ELF-1 (cell line): ENCODE measurements around the gene SELENOM.
"Not testable (repeated sequence)": the region's sequence is repeated elsewhere in the genome, so short reads cannot be mapped to it uniquely, and the experiment has no call there.

Source experiments
- DNase-seq: peaks from one replicate; pipeline ENCODE4 v3.0.0-alpha.2; 2016; ENCODE audit warnings: low read depth, low spot score

Gene SELENOM

DNA sequence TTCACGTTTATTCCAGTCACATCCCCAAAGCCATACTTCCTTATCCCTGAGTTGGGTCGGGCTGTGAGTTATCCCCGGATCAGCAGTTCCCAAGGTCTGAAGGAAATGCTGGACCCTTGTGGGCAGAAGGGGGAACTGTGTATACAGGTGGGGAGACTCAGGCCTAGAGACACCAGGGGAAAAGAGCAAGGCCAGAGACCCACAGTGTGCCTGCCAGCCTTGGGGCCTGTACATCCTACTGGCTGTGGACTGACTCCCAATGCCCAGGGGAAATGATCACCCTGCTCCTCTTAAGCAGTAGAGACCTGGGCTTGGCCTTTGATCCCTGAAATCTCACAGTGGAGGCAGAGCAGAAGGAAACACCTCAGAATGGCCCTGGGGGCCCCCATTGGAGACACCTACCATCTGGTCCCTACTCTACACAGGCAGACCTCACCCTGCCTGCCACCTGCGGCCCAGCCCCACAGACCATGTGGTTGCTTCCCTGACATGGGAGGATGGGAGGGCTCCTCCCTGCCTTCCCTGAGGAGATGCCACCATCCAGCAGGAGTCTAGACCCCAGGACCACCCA is 1.3 kb downstream of the SELENOM start:
- DNase-seq: no peak

DNA sequence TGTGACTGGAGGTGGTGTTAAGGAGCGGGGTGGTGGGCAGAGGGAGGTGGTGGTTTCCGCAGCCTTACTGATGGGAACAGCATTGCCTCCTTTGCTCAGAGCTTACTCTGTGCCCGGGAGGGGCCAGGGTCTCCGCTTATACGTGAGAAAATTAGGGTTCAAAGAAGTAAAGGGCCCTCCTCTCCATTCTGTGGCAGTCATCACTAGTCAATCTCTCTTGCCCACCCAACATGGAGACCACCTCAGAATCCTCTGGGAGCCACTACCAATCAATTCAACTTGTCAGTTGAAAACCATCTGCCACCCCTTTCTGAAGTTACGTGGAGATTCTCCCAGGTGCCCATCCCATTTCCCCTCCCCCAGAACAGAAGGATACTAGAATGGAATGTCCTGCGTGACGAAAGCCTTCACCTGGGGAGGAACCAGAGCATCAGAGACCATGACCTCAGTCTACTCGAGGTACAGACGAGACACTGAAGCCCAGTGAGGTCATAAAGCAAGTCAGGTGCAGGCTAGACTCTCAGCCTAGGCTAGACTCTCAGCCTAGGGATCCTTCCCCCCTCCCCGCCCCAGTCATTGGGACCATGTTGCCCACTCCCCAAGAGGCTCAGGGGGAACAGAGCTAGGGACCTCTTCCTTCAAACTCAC is 2.0 kb downstream of the SELENOM start:
- no peak for DNase-seq

DNA sequence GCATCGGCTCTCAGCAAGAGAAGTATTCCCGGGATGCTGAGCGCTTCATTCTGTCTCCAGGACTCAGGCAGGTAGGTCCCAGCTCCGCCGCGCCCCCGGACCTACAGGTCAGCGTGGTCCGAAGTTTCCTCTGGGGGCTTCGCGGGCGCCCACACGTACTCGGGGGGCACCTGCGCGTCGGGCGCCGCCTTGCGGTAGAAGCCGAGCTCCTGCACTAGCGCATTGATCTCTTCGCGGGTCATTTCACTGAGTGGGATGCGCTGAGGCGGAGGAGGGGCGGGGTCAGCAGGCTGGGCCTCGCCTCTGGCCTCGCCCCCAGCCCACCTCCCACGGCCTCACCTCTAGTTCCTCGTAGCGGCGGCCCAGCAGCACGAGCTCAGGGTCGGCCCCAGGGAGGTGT is 2.5 kb downstream of the SELENOM start:
- peak; percentile 84 for DNase-seq

DNA sequence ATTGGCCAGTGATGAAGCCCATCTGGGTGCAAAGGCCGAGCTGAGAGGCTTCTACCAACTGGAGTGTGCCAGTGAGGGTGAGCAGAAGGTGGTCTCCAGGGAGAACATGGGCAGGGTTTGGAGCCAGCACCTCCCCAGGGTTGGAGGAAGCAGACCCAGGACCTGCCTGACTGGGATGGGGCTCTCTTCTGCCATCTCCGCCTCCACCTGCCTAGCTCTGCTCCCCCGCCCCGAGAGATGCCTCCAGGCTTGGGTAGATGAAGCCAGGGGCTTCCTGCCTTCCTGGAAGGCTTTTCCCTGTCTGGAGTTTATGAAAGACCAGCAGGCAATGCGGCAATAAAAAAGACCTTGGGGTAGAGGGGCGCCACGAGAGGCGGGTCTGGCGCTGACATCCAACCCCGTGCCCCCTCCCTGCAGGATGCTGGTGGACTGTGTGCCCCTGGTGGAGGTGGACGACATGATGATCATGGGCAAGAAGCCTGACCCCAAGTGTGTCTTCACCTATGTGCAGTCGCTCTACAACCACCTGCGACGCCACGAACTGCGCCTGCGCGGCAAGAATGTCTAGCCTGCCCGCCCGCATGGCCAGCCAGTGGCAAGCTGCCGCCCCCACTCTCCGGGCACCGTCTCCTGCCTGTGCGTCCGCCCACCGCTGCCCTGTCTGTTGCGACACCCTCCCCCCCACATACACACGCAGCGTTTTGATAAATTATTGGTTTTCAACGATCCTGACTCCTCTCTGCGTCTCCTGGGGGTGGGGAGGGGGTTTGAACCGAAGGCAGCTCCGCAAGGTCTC is 3.3 kb downstream of the SELENOM start:
- no peak for DNase-seq

DNA sequence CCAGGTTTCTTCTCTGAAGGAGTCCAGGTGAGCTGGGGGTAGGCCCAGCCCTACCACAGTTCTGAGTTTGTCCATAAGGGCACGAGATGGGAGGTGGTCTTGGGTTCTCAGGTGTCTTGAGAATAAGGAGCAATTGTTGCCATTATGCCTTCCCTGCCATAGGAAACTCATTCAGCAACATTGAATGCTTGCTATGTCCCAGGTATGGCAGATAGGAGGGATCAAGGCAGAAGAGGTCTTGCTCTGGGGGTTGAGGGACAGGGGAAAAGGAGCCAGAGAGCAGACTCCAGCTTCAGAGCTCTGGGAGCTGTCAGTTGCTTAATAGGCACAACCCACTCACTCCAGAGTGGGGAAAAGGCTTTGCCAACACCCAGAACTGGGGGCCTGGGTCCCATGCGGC is 4.3 kb downstream of the SELENOM start:
- no peak for DNase-seq

DNA sequence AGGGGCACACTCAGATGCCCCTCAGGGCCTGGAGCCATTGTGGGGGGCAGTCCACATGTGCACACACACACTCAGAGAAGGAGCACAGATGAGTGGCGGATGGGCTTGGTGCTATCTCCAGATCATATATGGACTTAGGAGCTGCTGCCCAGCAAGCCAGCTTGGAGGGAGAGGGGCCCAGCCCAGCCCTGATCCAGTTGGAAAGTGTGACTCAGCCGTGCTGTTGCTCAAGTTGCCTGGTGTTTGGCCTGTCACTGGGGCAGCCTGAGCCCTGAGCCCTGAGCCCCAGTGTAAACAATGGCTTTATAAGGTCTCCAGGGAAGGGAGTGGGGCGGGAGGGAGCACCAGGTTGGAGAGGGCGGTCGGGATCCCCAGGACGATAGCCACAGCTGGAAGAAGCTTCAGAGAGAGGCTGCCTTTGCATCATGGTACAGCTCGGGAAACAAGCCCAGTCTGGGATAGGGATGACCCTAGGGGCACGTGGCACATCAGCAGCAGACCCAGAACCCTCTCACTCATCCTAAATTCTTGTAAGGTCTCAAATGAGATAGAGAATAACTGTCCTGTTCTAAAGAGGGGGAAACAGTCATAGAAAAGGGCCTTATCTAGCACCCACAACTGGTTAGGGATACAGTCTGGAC is 4.8 kb downstream of the SELENOM start:
- DNase-seq: peak; percentile 67

DNA sequence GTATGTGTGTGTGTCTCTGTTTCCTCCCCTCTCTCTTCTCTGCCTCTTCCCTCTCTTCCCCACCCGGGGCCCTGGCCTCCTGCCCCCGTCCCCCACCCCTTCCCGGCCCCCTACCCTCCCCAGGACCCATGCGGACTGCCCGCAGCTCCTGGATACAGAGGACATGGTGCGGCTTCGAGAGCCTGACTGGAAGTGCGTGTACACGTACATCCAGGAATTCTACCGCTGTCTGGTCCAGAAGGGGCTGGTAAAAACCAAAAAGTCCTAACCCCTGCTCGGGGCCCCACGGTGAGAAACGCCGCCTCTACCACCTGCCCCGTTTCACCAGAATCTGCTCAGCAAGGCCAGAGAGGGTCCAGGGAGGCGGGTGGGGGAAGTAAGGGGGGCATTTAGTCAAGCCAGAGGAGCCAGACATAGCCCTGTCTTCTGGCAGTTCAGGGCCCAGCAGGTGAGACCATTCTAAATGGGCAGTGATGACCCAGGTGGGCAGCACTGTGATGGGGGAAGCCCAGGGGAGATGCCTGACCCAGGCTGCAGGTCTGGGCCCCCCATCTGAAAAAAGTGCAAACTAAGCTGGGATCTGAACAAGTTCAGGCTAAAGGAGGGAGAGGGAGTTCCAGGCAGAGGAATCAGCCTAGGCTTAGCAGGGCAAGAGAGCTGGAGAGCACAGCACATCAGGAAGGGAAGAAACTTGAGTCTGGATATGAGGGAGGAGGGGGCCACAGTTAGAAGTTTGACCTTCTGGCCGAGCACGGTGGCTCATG is 6.4 kb downstream of the SELENOM start:
- no peak for DNase-seq

DNA sequence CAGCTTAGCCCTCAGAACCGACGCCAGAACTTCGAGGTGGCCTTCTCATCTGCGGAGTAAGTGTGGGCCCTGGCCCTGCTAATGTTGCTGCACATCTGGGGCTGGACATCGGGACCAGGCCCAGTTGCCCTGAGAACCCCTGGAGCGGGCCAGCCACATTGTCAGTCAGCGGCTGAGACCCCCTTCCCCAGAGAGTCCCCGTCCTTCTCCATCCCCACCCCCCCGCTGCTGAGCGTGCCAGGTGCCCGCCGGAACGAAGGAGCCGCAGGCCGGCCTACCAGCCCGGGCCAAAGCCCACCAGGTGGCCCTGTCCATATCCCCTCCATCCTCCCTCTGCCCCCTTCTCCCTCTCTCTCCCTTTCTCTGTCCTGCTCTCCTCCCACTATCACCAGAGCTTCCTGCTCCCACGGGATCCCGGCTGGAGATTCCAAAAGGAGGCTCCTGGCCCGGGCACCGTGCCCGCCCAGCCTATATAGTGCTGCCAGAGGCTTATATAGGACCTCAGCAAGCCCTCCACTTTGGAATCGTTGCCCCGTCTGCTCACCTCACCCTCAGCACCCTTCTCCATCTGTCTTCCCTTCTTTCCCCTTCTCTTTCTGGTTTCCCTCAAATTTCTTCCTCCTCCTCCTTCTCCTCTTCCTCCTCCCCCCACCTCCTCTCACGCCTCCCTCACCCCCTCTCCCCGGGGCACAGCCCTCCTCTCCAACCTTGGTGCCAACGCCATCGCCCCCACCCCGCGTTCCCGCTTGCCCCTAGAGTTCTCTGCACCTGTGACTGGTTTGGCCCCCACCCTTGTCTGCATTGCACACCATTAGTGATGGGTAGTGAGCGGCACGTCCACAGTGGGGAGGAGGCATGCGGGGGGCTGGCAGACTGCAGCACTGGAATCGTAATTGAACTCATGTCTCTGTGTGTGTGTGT is 7.3 kb downstream of the SELENOM start:
- DNase-seq: no peak

DNA sequence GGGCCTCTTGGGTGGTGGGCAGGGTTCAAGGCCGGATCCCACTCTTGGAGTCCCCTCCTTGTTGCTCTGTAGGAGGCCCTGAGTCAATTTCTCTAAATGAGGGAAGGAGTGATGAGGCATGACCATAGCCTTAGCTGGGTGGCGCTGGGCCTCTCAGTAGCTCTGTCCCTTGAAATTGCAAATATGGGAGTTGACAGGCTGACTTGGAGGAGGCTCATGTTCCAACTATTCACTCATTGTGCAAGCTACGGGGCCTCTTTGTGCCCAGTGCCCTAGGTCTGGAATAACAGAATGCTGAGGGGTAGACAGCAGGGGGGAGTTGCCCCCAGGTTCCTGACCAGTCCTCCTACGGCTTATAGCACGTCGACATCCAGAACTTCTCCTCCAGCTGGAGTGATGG is 8.0 kb downstream of the SELENOM start:
- DNase-seq: no peak

DNA sequence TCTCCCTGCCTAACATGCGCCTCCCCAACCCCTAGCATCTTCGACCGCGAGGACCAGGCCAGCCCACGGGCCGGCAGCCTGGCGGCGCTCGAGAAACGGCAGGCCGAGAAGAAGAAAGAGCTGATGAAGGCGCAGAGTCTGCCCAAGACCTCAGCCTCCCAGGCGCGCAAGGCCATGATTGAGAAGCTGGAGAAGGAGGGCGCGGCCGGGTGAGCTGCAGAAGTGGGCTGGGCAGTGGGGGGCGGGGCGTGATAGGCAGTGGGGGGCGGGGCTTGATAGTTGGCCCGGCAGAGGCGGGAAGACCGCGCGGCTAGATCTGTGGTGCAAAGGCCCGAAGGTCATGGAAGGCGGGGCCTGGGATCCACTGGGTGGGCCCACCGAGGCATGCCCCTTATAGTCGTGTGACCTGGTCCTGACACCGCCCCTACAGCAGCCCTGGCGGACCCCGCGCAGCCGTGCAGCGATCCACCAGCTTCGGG is 8.7 kb downstream of the SELENOM start:
- DNase-seq: peak; percentile 77

DNA sequence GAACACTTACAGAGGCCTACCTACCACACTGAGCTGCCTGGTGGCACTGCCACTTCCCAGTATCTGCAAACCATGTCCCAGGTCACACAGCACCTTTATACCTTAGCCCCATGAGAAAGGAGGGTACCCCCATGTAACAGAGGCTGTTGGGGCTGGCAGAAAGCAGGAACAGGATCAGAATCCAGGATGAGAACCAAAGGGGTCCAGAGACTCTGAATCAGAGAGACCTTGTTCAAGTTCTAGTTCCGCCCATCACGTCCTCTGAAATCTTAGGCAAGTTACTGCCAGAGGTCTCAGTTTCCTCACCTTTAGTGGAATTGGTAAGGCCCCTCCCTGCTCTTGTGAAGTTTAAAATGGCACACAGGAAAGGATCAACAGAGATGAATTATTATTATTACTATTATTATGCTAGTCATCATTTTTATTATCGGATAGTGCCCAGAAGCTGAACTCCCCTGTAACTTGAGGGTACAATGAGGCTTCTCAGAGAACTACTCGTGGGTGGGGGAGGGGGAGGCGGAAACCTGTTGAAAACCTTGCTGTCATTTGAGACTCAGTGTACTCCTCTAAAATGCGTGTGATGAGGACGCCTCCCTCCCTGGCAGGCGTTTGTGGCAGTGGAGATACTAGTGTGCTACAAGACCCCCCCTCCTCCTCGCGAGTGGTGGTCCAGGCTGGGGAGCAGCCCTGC is 9.3 kb downstream of the SELENOM start:
- DNase-seq: no peak

DNA sequence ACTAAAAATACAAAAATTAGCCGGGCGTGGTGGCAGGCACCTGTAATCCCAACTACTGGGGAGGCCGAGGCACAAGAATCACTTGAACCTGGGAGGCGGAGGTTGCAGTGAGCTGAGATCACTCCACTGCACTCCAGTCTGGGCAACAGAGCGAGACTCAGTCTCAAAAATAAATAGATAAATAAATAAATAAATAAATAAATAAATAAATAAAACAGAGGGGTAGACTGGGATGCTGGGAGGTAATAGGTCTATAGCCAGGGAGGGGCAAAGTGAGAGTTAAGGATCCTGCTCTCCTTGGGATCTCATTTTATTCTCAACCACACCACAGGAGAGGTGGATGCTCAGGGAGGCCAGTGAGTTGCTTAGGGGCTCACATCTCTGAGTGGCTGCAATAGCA is 9.8 kb downstream of the SELENOM start:
- DNase-seq: not testable (repeated sequence)

DNA sequence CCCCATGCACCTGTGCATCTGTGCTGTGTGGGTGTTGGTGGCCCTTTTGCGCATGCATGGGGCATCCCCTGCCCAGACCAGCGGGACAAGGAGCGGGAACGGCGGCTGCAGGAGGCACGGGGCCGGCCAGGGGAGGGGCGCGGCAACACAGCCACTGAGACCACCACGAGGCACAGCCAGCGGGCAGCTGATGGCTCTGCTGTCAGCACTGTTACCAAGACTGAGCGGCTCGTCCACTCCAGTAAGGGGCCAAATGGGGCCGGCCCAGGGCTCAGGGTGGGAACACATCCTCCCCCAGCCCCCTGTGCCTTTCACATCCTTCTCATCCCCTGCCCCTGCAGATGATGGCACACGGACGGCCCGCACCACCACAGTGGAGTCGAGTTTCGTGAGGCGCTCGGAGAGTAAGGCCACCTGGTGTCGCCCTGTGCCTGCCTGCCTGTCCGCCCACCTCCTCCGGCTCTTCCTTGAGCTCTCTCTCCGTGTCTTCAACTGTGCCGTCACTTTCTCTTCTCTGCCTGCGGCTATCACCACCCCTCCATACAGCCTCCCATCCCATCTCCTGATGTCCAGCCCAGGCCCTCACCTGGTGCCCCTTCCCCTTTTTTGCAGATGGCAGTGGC is 10.6 kb downstream of the SELENOM start:
- no peak for DNase-seq

DNA sequence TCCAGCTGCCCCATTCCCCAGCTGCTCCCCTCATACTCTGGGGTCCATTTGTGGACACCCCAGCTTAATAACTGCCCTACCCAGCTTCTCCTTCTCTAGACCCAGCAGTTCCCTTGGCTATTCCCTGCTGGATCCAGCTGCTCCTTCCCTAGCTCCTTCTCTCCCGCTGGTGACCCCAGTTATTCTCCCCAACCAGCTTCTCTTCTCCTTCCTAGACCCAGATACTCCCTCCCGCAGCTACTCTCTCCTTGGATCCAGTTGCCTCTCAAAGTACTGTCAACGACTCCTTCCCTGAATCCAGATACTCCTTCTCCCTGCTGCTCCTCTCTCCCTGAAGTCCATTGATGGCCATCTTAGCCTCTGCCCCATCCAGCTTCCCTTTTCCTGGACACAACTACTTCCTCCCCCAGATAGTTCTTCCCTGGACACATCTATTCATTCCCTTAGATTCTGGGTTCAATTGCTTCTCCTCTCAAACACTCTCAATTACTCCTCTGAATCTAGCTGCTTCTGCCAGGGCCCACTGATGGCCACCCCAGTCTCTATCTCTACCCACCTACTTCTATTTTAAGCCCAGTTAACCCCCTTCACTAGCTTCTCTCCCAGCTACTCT is 11.6 kb downstream of the SELENOM start:
- DNase-seq: no peak

DNA sequence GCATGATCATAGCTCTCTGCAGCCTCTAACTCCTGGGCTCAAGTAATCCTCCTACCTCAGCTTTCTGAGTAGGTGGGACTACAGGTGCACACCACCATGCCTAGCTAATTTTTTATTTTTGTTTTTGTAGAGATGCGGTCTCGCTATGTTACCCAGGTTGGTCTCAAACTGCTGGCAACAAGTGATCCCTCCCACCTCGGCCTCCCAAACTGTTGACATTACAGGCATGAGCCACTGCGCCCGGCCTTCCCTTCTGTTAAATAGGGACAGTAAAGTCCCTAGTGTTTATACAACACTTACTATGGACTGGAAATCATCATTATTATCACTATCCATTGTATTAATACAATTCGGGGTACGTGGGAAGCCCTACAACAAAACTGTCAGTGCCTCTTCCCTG is 12.6 kb downstream of the SELENOM start:
- no peak for DNase-seq

DNA sequence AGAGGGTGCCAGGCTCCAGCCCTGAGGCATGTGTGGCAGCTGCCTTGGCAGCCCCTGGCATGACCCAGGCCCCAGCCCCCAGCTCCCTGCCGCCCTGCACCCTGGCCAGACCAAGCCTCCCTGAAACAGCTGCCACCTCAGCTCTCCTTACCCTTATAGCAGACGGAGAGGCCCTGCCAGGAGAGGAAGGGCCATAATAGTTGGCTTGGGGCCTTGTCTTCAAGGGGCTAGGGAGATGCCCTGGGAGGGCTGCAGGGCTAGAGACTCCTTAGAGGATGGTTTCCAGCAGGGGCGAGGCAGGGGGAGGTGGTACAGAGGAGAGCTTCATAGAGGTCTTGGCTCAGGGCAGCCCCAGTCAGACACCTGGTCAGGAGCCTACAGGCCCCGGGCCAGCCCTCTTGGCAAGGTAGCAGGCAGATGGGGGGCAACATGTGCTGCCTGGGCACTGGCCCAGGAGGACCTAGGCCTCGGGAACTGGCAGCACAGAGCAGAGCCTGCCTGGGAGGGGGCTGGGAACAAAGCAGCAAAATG is 13.3 kb downstream of the SELENOM start:
- no peak for DNase-seq

DNA sequence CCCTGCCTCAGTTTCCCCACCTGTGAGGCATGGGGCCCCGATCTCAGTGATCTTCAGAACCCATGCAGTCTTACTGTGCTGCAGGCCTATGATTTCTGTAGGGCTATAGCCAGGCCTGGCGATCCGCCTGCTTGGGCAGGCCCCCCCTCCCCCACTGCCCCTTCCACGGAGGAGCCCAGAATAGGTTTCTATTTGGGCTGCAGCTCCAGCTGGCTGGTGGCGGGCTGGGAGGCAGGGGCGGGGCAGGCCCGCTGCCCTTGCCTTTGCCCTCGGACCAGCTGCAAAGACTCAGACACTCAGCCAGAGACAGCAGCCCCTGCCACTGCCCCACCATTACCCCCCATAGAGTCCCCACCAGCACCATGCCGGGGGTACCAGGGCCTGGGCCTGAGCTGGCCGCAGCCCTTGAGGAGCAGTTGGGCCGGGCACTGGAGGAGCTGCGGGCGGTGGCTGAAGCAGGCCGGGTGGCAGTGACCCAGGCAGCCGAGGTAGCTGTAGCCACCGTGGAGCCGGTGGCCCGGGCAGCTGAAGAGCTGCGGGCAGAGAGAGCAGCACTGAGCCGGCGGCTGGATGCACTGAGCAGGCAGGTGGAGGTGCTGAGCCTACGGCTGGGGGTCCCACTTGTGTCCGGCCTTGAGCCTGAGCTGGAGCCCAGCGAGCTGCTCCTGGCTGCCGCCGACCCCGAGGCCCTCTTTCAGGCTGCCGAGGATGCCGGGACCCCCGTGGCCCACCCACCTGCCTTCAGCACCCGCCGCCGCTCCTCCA is 14.1 kb downstream of the SELENOM start:
- DNase-seq: no peak

DNA sequence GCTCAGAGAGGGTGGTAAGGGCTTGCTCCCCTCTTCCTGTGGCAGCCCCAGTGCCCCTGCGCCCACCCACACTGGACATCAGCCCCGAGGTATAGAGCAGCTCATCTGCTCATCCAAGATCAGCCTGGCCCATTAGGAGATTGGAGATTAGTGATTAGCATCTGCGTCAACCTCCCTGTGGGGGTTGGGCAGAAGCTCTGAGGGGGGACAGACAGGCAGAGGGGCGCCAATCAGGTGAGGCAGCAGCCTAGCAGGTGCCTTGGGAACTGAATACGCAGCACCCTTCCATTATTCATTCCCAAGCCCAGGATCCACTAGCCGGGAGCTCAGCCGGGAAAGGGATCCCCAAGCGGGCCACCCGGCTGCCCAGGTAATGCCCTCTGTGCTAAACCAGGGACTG is 15.2 kb downstream of the SELENOM start:
- no peak for DNase-seq
